Measurements from ENCODE around the gene PCNX1. TPM values are rescaled to one million over a fixed set of nuclear protein-coding genes. Genes with fewer than 3 reads are reported as not detected.

Gene PCNX1
- total and polyA plus RNA-seq, 12 donors = 4.5 to 66.6 (median 47.7) TPM

- Histone ChIP-seq H3K27ac (no peak overlapping the region), H3K4me3 (no peak overlapping the region), H3K36me3 (no peaks in the 10 kb centered on the region), H3K9me3 (no peaks in the 10 kb centered on the region), H3K4me1 (peaks cover 0 to 59% (median 52%) of the 10 kb centered on the region in 9 donors), H3K27me3 (no peaks in the 10 kb centered on the region)
- intact Hi-C loops (cut with DNase I) = no loop called here
- ATAC-seq (no peak), DNase-seq (no peak)
- no peak for TF ChIP-seq CTCF (IDR thresholded peaks at IDR 0.05)
- WGBS, 2 donors = 89 to 92% methylated on average over 2 of the region's 2 CpGs
These were observed 17.3 kb downstream of the PCNX1 start for GRCh38 chr14:70924521-70924920.

- no peak for ATAC-seq
- Histone ChIP-seq H3K4me1 (peaks cover 0 to 57% (median 48%) of the 10 kb centered on the region in 9 donors), H3K36me3 (no peaks in the 10 kb centered on the region), H3K9me3 (no peaks in the 10 kb centered on the region), H3K27me3 (no peaks in the 10 kb centered on the region), H3K4me3 (no peak overlapping the region), H3K27ac (no peak overlapping the region)
- whole genome bisulfite sequencing, 2 donors = 79 to 84% methylated on average over 5 of the region's 5 CpGs
- TF ChIP-seq CTCF (IDR thresholded peaks at IDR 0.05) = no peak
- intact Hi-C loops (cut with DNase I) = no loop called here
- DNase-seq = no peak
These were observed 19.1 kb downstream of the PCNX1 start for GRCh38 chr14:70926235-70926830.

GRCh38 chr14:70931008-70931407 is 23.7 kb downstream of the PCNX1 start:
- Histone ChIP-seq H3K27ac (no peak overlapping the region), H3K4me3 (no peak overlapping the region), H3K9me3 (no peaks in the 10 kb centered on the region), H3K27me3 (no peaks in the 10 kb centered on the region), H3K4me1 (peaks cover 3 to 66% (median 57%) of the 10 kb centered on the region in 9 donors), H3K36me3 (no peaks in the 10 kb centered on the region)
- no peak for DNase-seq
- no peak for ATAC-seq
- no peak for TF ChIP-seq CTCF (IDR thresholded peaks at IDR 0.05)
- intact Hi-C loops (cut with DNase I) = no loop called here

GRCh38 chr14:70934084-70934483 is 26.8 kb downstream of the PCNX1 start:
- no peak for TF ChIP-seq CTCF (IDR thresholded peaks at IDR 0.05)
- WGBS, 2 donors = 80 to 87% methylated on average over 5 of the region's 5 CpGs
- no peaks in the 10 kb centered on the region for H3K36me3 ChIP-seq
- no peak overlapping the region for H3K4me3 ChIP-seq
- intact Hi-C loops (cut with DNase I) = no loop called here
- no peak for DNase-seq
- peak overlapping the region in 2 of 10 donors; percentile 9 to 70 for H3K27ac ChIP-seq
- peaks cover 3 to 60% (median 45%) of the 10 kb centered on the region in 9 donors for H3K4me1 ChIP-seq
- ATAC-seq = peak in 1 of 8 donors; percentile 48
- H3K27me3 ChIP-seq = no peaks in the 10 kb centered on the region
- peaks cover 0 to 3% (median 0%) of the 10 kb centered on the region in 11 donors for H3K9me3 ChIP-seq
